Gastroesophageal sphincter (tissue), 4 donors: ENCODE measurements around the gene GNGT1. TPM values are rescaled to one million over a fixed set of nuclear protein-coding genes. Genes with fewer than 3 reads are reported as not detected.

ENCODE experiments used
- ATAC-seq: fragments of 150-250 bp; one replicate; pipeline ENCODE4 v1.9.1; 2016; ENCODE audit warnings: mild to moderate bottlenecking, moderate library complexity
- H3K27ac ChIP-seq, 4 donors: fragments of 200-600 bp; sonication (generic) in 3 of 4; 1 replicate in 3 of 4; 2 replicates in 1 of 4; pipeline ENCODE4 v1.5.1; 2016 to 2019
- H3K27me3 ChIP-seq: fragments of 200-600 bp; sonication (generic); one replicate; pipeline ENCODE4 v1.5.1; 2019
- H3K36me3 ChIP-seq, 2 donors: fragments of 200-600 bp; sonication (generic); one replicate each; pipeline ENCODE4 v1.5.1; 2019; ENCODE audit warnings: control low read depth in 1 of 2
- H3K4me1 ChIP-seq, 3 donors: fragments of 200-600 bp; sonication (generic); 1 replicate in 2 of 3; 2 replicates in 1 of 3; pipeline ENCODE4 v1.5.1; 2016 to 2019; ENCODE audit warnings: control low read depth in 2 of 3
- H3K4me3 ChIP-seq, 2 donors: fragments of 200-600 bp; sonication (generic); one replicate each; pipeline ENCODE4 v1.5.1; 2019; ENCODE audit warnings: mild to moderate bottlenecking in 1 of 2, moderate library complexity in 1 of 2
- H3K9me3 ChIP-seq, 3 donors: fragments of 200-600 bp; sonication (generic); one replicate each; pipeline ENCODE4 v1.5.1; 2017 to 2019; ENCODE audit warnings: control low read depth in 2 of 3
- CTCF ChIP-seq, 4 experiments: fragments of 200-600 bp in 2 of 4; fragments of 450-650 bp in 2 of 4; sonication (generic) in 1 of 4; IDR thresholded peaks; one replicate each; pipeline ENCODE4 v1.5.1; 2017 to 2019; ENCODE audit warnings: antibody characterized with exemption in 4 of 4, mild to moderate bottlenecking in 2 of 4, moderate library complexity in 2 of 4
- EP300 ChIP-seq: sonication (generic); formaldehyde crosslinking; IDR thresholded peaks from one replicate; pipeline ENCODE4 v1.6.1; 2017; ENCODE audit warnings: antibody characterized with exemption, mild to moderate bottlenecking
- POLR2A ChIP-seq, 2 donors: fragments of 450-650 bp; IDR thresholded peaks; one replicate each; pipeline ENCODE4 v1.6.1; 2017; ENCODE audit warnings: antibody characterized with exemption in 2 of 2, mild to moderate bottlenecking in 2 of 2, moderate library complexity in 1 of 2
- POLR2AphosphoS5 ChIP-seq: sonication (generic); formaldehyde crosslinking; IDR thresholded peaks from one replicate; pipeline ENCODE4 v1.6.1; 2017; ENCODE audit warnings: antibody characterized with exemption
- WGBS, 2 donors: methylation state at CpG; one replicate each; pipeline ENCODE4 v1.1.5; 2018; ENCODE audit warnings: low coverage in 1 of 2; 5-methylcytosine and 5-hydroxymethylcytosine counted together
- total RNA-seq, 4 donors: library from RNA; depleted of rRNA; stranded (reverse); fragments of >200 nt; gene quantifications; one replicate each; pipeline ENCODE4 v1.1.0, GENCODE V29; 2016

The GNGT1 gene
- total RNA-seq, 4 donors from 2014 or later = not detected

GRCh38 chr7:93866886-93867285 lies 39.5 kb upstream of the GNGT1 start:
- no peaks in the 10 kb centered on the region for H3K36me3 ChIP-seq
- no peak for ATAC-seq
- TF ChIP-seq EP300 = no peak
- H3K4me3 ChIP-seq = no peak overlapping the region
- H3K27me3 ChIP-seq = no peaks in the 10 kb centered on the region
- H3K27ac ChIP-seq = no peak overlapping the region
- H3K4me1 ChIP-seq = no peaks in the 10 kb centered on the region
- WGBS, 2 donors = 82 to 84% methylated on average over 3 of the region's 3 CpGs
- H3K9me3 ChIP-seq = no peaks in the 10 kb centered on the region

GRCh38 chr7:93873998-93874574 lies 32.3 kb upstream of the GNGT1 start:
- Histone ChIP-seq H3K27me3 (no peaks in the 10 kb centered on the region), H3K27ac (no peak overlapping the region), H3K36me3 (no peaks in the 10 kb centered on the region), H3K4me1 (no peaks in the 10 kb centered on the region), H3K4me3 (no peak overlapping the region), H3K9me3 (peaks cover 0 to 4% (median 0%) of the 10 kb centered on the region in 3 donors)
- no peak for ATAC-seq
- TF ChIP-seq POLR2AphosphoS5 (no peak), CTCF (IDR thresholded peaks at IDR 0.05) (no peak), POLR2A (IDR thresholded peaks at IDR 0.05) (no peak), EP300 (no peak)
- WGBS, 2 donors = 21 to 56% methylated on average over 1 of the region's 1 CpG

GRCh38 chr7:93877742-93878141 lies 28.6 kb upstream of the GNGT1 start:
- H3K4me1 ChIP-seq = no peaks in the 10 kb centered on the region
- H3K27me3 ChIP-seq = no peaks in the 10 kb centered on the region
- no peak overlapping the region for H3K27ac ChIP-seq
- TF ChIP-seq POLR2A (IDR thresholded peaks at IDR 0.05) (no peak), CTCF (IDR thresholded peaks at IDR 0.05) (no peak), POLR2AphosphoS5 (no peak), EP300 (no peak)
- no peak overlapping the region for H3K4me3 ChIP-seq
- no peak for ATAC-seq
- H3K9me3 ChIP-seq = peaks cover 0 to 17% (median 0%) of the 10 kb centered on the region in 3 donors
- 68 to 87% methylated on average over 3 of the region's 3 CpGs for WGBS, 2 donors
- H3K36me3 ChIP-seq = no peaks in the 10 kb centered on the region

- H3K4me3 ChIP-seq = no peak overlapping the region
- H3K27me3 ChIP-seq = no peaks in the 10 kb centered on the region
- no peak overlapping the region for H3K27ac ChIP-seq
- peaks cover 0 to 17% (median 0%) of the 10 kb centered on the region in 3 donors for H3K9me3 ChIP-seq
- no peak for TF ChIP-seq CTCF (IDR thresholded peaks at IDR 0.05)
- TF ChIP-seq POLR2A (IDR thresholded peaks at IDR 0.05) = no peak
- no peaks in the 10 kb centered on the region for H3K4me1 ChIP-seq
- H3K36me3 ChIP-seq = no peaks in the 10 kb centered on the region
- ATAC-seq = no peak
Measured at GRCh38 chr7:93879356-93879755, 27.0 kb upstream of the GNGT1 start.

- no peak overlapping the region for H3K4me3 ChIP-seq
- H3K27me3 ChIP-seq = no peaks in the 10 kb centered on the region
- no peaks in the 10 kb centered on the region for H3K4me1 ChIP-seq
- H3K36me3 ChIP-seq = no peaks in the 10 kb centered on the region
- H3K27ac ChIP-seq = no peak overlapping the region
- TF ChIP-seq POLR2AphosphoS5 = no peak
- TF ChIP-seq CTCF (IDR thresholded peaks at IDR 0.05) = no peak
- TF ChIP-seq POLR2A (IDR thresholded peaks at IDR 0.05) = no peak
- no peak for TF ChIP-seq EP300
- peaks cover 0 to 17% (median 0%) of the 10 kb centered on the region in 3 donors for H3K9me3 ChIP-seq
- no peak for ATAC-seq
Measured at GRCh38 chr7:93882468-93882867, 23.9 kb upstream of the GNGT1 start.
